Measurements from ENCODE around the gene IQSEC1. TPM values are rescaled to one million over a fixed set of nuclear protein-coding genes. Genes with fewer than 3 reads are reported as not detected.

The IQSEC1 gene
- total and polyA plus RNA-seq, 2 of the 8 experiments (the other 6 are each of a cell fraction or from before 2014, with no cell fraction given), result 6.8 to 28.8 TPM

- peaks cover 0 to 2% of the 10 kb centered on the region in 2 experiments for H4K20me1 ChIP-seq (replicated peaks in 1 of 2; ENCODE audit: control insufficient read depth in 1 of 2, insufficient read depth in 2 of 2, low read length in 2 of 2)
- no peaks in the 10 kb centered on the region for H3K27me3 ChIP-seq (replicated peaks in 1 of 4; ENCODE audit: control insufficient read depth in 3 of 4, extremely low read depth in 1 of 4, insufficient read depth in 3 of 4, low read length in 3 of 4)
- no peak overlapping the region for H2BK20ac ChIP-seq (ENCODE audit: low read length)
- no peak overlapping the region for H2AFZ ChIP-seq (ENCODE audit: low read length)
- no peak overlapping the region for H3K56ac ChIP-seq (replicated peaks; ENCODE audit: insufficient read length, low read depth, low read length)
- H3K23ac ChIP-seq (ENCODE audit: insufficient read length), result no peak overlapping the region
- H2BK12ac ChIP-seq (ENCODE audit: low read depth, low read length), result no peak overlapping the region
- DNase-seq (ENCODE audit: low read depth in 1 of 2, low spot score in 2 of 2) (no peak), FAIRE-seq (no peak)
- no peak overlapping the region for H4K8ac ChIP-seq (ENCODE audit: extremely low read depth, insufficient read depth, low read length)
- no peaks in the 10 kb centered on the region for H3K9me3 ChIP-seq (ENCODE audit: insufficient read depth in 2 of 2, low read depth in 1 of 2, low read length in 1 of 2)
- no peak overlapping the region for H3K27ac ChIP-seq (ENCODE audit: low read depth, low read length)
- H2BK15ac ChIP-seq (ENCODE audit: low read length), result no peak overlapping the region
- H4K91ac ChIP-seq (replicated peaks; ENCODE audit: insufficient read length, low read length), result no peak overlapping the region
- no peak overlapping the region for H2BK120ac ChIP-seq (replicated peaks; ENCODE audit: low read depth, low read length)
- H3K14ac ChIP-seq (ENCODE audit: insufficient read length), result no peak overlapping the region
- H4K5ac ChIP-seq (ENCODE audit: insufficient read length, low read depth, low read length), result no peak overlapping the region
- no peaks in the 10 kb centered on the region for H3K79me2 ChIP-seq (ENCODE audit: control insufficient read depth in 1 of 2, insufficient read depth in 2 of 2, low read length in 2 of 2)
- H2BK5ac ChIP-seq (ENCODE audit: low read depth, low read length), result no peak overlapping the region
- POLR2A ChIA-PET (ENCODE audit: partially characterized antibody), result no interaction called here
- H3K4me3 ChIP-seq (ENCODE audit: extremely low read depth in 1 of 4, insufficient read depth in 2 of 4, low read depth in 3 of 4, low read length in 4 of 4), result no peak overlapping the region
- H3K4ac ChIP-seq (replicated peaks; ENCODE audit: insufficient read length, low read depth, low read length), result no peak overlapping the region
- no peak for TF ChIP-seq CTBP2 (IDR thresholded peaks at IDR 0.05; ENCODE audit: borderline replicate concordance, insufficient read depth, insufficient read length, low read length)
- no peak for TF ChIP-seq SIN3A (conservative IDR thresholded peaks at IDR 0.05 in 1 of 2, IDR thresholded peaks at IDR 0.05 in 1 of 2; ENCODE audit: low read depth in 1 of 2, low read length in 2 of 2)
- no peak for TF ChIP-seq FOSL1 (IDR thresholded peaks at IDR 0.05; ENCODE audit: insufficient read depth, low read depth, low read length)
- no peak for TF ChIP-seq SP1 (IDR thresholded peaks at IDR 0.05; ENCODE audit: low read depth, low read length)
- TF ChIP-seq BRCA1 (IDR thresholded peaks at IDR 0.05; ENCODE audit: low read depth, low read length), result no peak
- no peak for TF ChIP-seq KDM1A (IDR thresholded peaks at IDR 0.05; ENCODE audit: borderline replicate concordance, low read length)
- TF ChIP-seq RBBP5 (IDR thresholded peaks at IDR 0.05; ENCODE audit: borderline replicate concordance, low read depth, low read length), result no peak
- TF ChIP-seq TAF7 (optimal IDR thresholded peaks at IDR 0.05; ENCODE audit: borderline replicate concordance, low read depth, low read length), result no peak
- TF ChIP-seq CBX5 (IDR thresholded peaks at IDR 0.05; ENCODE audit: low read depth, low read length), result no peak
- no peak for TF ChIP-seq RXRA (IDR thresholded peaks at IDR 0.05; ENCODE audit: insufficient read depth, low read depth, low read length)
- no peak overlapping the region for H2AK5ac ChIP-seq (ENCODE audit: low read depth, low read length)
- WGBS, 2 experiments (ENCODE audit: extremely low coverage in 1 of 2, insufficient coverage in 1 of 2, insufficient read length in 1 of 2, insufficient replicate concordance in 2 of 2, low coverage in 1 of 2, low lambda C conversion rate in 2 of 2, missing lambda C conversion rate in 1 of 2), result 86% methylated on average over 20 of the region's 21 CpGs; no CpG with 5 or more reads in 1 of the 2 experiments
- CTCF ChIA-PET (ENCODE audit: partially characterized antibody), result interaction anchor here (0.6 to 2.6 kb wide), 21 partner anchors 9 to 544 kb away, joined by 3 to 27 read pairs (median 4); no protein-coding TSS in a partner anchor
- H3K9ac ChIP-seq (replicated peaks in 1 of 4; ENCODE audit: extremely low read depth in 1 of 4, low read depth in 3 of 4, low read length in 3 of 4), result no peak overlapping the region
- no peaks in the 10 kb centered on the region for H3K4me1 ChIP-seq (replicated peaks in 1 of 4; ENCODE audit: control insufficient read depth in 3 of 4, insufficient read depth in 4 of 4, low read length in 3 of 4)
- no peaks in the 10 kb centered on the region for H3K36me3 ChIP-seq (ENCODE audit: control insufficient read depth in 2 of 4, insufficient read depth in 4 of 4, low read length in 3 of 4)
- H3K23me2 ChIP-seq (ENCODE audit: low read depth, low read length), result peaks cover 2% of the 10 kb centered on the region; the same call in 1 of the 2 replicates
- no peak overlapping the region for H3K4me2 ChIP-seq (ENCODE audit: insufficient read depth in 1 of 2, low read depth in 2 of 2, low read length in 2 of 2)
- no peak overlapping the region for H3K18ac ChIP-seq (ENCODE audit: extremely low read depth, low read length)
- no peaks in the 10 kb centered on the region for H3K79me1 ChIP-seq (ENCODE audit: low read depth, low read length)
Measured at GRCh38 chr3:13102386-13103345, 29.4 kb upstream of the IQSEC1 start.
